D721Med (cell line): ENCODE results near the gene BEST1.
"Not testable (repeated sequence)": the region's sequence is repeated elsewhere in the genome, so short reads cannot be mapped to it uniquely, and the experiment has no call there.

Experiments
- DNase-seq: peaks from one replicate; pipeline ENCODE4 v3.0.0; 2011; ENCODE audit warnings: low spot score; ENCODE audit not compliant: insufficient read length
- FAIRE-seq: peaks from 2 replicates; lab custom pipeline; 2011; peaks lifted over from hg19 to GRCh38; lab: Jason Lieb, UNC
- TF ChIP-seq, protein P1 (sequence below): IDR thresholded peaks from 2 replicates; pipeline ENCODE4 v1.5.1; 2012; ENCODE audit warnings: mild to moderate bottlenecking, control low read depth; ENCODE audit not compliant: insufficient read depth; ENCODE audit errors: missing control alignments

The BEST1 gene

GRCh38 chr11:61961570-61962212, 11.5 kb downstream of the BEST1 start:
- no peak for FAIRE-seq
- DNase-seq, result no peak
- TF ChIP-seq, protein P1, sequence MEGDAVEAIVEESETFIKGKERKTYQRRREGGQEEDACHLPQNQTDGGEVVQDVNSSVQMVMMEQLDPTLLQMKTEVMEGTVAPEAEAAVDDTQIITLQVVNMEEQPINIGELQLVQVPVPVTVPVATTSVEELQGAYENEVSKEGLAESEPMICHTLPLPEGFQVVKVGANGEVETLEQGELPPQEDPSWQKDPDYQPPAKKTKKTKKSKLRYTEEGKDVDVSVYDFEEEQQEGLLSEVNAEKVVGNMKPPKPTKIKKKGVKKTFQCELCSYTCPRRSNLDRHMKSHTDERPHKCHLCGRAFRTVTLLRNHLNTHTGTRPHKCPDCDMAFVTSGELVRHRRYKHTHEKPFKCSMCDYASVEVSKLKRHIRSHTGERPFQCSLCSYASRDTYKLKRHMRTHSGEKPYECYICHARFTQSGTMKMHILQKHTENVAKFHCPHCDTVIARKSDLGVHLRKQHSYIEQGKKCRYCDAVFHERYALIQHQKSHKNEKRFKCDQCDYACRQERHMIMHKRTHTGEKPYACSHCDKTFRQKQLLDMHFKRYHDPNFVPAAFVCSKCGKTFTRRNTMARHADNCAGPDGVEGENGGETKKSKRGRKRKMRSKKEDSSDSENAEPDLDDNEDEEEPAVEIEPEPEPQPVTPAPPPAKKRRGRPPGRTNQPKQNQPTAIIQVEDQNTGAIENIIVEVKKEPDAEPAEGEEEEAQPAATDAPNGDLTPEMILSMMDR, result no peak

DNA sequence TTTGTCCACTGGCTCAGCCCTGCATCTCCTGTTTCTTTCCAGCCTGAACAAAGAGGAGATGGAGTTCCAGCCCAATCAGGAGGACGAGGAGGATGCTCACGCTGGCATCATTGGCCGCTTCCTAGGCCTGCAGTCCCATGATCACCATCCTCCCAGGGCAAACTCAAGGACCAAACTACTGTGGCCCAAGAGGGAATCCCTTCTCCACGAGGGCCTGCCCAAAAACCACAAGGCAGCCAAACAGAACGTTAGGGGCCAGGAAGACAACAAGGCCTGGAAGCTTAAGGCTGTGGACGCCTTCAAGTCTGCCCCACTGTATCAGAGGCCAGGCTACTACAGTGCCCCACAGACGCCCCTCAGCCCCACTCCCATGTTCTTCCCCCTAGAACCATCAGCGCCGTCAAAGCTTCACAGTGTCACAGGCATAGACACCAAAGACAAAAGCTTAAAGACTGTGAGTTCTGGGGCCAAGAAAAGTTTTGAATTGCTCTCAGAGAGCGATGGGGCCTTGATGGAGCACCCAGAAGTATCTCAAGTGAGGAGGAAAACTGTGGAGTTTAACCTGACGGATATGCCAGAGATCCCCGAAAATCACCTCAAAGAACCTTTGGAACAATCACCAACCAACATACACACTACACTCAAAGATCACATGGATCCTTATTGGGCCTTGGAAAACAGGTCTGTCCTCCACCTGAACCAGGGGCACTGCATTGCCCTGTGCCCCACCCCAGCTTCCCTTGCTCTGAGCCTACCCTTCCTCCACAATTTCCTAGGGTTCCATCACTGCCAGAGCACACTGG, 12.3 kb downstream of the BEST1 start:
- FAIRE-seq (no peak), DNase-seq (no peak)

DNA sequence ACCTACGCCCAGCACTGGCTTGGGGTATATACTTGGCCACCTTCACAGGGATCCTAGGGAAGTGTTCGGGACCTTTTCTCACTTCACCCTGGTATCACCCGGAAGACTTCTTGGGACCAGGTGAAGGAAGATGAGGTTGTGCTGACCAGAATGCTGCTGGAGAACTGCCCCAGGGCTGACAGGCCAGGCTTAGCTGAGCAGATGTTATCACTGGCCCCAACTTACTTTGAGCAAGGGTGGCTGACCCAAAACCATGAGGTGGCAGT, 12.8 kb downstream of the BEST1 start:
- DNase-seq (peak; percentile 6), FAIRE-seq (no peak)
- TF ChIP-seq, protein P1, result no peak

More for the DNA sequence above, 12.3 kb downstream of the BEST1 start:
- TF ChIP-seq, protein P1, result no peak

GRCh38 chr11:61963282-61964057, 13.3 kb downstream of the BEST1 start:
- DNase-seq, result peak; percentile 2
- TF ChIP-seq, protein P1, result no peak
- FAIRE-seq, result no peak

DNA sequence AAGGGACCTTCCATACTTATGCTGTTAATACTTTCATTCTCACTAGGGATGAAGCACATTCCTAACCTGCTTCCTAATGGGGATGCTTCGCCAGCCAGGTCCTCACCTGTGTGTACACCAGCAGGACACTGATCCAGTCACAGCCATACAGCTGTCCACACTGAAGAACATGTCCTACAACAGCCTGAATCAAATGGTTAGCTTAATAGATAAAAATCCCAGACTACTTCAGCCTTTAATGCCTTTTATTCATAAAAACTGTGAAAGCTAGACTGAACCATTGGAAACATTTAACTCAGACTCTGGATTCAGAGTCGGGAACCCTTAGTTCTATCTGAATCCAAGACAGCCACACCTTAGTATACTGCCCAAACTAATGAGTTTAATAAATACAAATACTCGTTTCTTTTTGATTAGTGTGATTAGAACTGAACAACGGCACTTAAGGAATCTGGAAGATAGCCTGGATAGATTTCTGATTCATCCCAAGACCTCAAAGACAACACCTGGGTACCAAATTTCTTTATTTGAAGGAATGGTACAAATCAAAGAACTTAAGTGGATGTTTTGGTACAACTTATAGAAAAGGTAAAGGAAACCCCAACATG, 14.0 kb downstream of the BEST1 start:
- FAIRE-seq (no peak), DNase-seq (peak; percentile 1)
- TF ChIP-seq, protein P1, result no peak

DNA sequence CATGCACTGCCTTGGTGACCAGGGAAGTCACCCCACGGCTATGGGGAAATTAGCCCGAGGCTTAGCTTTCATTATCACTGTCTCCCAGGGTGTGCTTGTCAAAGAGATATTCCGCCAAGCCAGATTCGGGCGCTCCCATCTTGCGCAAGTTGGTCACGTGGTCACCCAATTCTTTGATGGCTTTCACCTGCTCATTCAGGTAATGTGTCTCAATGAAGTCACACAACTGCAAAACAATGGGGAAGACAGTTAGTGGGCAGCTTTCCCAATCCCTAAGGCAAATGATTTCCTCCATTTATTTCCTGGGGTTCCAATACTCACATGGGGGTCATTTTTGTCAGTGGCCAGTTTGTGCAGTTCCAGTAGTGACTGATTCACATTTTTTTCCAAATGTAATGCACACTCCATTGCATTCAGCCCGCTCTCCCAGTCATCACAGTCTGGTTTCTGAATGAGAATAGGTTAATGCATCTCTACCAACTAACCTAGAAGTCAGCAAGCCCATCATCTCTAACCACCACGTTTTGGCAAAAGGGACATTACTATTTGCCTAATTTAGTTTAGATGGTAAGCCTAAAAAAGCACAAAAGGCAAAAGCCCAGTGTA, 14.6 kb downstream of the BEST1 start:
- not testable (repeated sequence) for FAIRE-seq, DNase-seq

DNA sequence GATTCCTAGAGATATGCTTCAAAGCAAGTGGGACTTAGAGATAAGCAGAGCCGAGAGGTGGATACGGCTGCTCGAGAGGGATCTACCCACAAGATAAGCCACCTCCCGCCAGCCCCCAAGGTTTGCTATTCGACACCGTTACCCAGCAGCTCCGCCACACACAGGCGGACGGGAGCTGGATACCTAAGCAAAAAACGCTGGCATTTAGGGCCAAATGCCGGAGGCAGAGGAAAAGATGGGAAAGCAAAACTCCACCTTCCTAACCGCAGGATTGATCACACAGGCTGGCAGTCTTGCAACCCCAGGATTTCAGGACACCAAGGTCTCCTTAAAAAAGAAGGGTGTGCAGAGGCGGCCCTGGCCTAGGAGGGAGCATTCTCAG, 16.6 kb downstream of the BEST1 start:
- FAIRE-seq, result no peak
- DNase-seq, result no peak
- TF ChIP-seq, protein P1, result no peak
